GM20000 (cell line): ENCODE results near the gene BTBD9.

Source experiments
- DNase-seq: peaks from one replicate; pipeline ENCODE4 v3.0.0; 2012; ENCODE audit warnings: low spot score
- TF ChIP-seq, protein P1 (sequence below): IDR thresholded peaks from 2 replicates; pipeline ENCODE4 v1.5.1; 2012; ENCODE audit warnings: mild to moderate bottlenecking, control low read depth; ENCODE audit errors: extremely low read depth, missing control alignments

BTBD9 gene

DNA sequence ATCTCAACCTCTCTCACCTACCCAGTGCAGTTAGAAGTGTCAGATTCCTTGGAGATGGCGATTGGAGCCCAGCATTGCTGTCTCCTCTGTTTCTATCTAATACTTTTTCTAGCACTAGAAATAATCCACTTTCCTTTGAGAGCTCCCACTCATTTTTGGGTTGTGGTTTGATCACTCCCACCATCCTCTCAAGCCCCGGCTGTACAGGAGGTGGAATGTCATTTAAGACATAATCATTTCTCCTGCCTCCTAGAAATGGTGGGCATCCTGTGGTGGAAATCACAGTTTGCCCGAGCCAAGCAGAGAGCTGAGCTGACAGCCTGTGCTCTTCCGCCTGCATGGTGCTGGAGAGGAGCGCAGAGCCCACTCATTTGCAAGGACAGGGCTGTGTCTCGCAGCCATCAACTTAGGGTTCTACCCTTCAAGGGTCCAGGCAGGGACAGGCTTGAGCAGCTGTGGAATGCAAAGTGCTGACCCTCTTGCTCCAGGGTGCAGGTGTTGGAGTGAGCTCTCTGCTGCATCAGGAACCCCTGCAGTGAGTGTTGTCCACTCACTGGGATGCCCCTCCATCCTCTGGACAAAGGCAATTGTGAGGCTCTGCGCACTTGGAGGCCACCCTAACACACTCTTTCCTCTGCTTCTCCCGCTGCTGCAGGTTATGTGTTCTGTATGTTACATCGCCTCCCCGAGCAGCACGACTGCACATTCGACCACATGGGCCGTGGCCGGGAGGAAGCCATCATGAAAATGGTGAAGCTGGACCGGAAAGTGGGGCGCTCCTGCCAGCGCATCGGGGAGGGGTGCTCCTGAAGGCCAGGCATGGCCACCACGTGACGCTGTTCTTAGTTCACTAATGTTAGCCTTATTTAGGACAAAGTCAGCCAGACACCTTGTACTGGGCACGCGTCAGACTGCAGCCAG, 487.9 kb downstream of the BTBD9 start:
- TF ChIP-seq, protein P1, sequence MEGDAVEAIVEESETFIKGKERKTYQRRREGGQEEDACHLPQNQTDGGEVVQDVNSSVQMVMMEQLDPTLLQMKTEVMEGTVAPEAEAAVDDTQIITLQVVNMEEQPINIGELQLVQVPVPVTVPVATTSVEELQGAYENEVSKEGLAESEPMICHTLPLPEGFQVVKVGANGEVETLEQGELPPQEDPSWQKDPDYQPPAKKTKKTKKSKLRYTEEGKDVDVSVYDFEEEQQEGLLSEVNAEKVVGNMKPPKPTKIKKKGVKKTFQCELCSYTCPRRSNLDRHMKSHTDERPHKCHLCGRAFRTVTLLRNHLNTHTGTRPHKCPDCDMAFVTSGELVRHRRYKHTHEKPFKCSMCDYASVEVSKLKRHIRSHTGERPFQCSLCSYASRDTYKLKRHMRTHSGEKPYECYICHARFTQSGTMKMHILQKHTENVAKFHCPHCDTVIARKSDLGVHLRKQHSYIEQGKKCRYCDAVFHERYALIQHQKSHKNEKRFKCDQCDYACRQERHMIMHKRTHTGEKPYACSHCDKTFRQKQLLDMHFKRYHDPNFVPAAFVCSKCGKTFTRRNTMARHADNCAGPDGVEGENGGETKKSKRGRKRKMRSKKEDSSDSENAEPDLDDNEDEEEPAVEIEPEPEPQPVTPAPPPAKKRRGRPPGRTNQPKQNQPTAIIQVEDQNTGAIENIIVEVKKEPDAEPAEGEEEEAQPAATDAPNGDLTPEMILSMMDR, result no peak
- DNase-seq, result no peak

DNA sequence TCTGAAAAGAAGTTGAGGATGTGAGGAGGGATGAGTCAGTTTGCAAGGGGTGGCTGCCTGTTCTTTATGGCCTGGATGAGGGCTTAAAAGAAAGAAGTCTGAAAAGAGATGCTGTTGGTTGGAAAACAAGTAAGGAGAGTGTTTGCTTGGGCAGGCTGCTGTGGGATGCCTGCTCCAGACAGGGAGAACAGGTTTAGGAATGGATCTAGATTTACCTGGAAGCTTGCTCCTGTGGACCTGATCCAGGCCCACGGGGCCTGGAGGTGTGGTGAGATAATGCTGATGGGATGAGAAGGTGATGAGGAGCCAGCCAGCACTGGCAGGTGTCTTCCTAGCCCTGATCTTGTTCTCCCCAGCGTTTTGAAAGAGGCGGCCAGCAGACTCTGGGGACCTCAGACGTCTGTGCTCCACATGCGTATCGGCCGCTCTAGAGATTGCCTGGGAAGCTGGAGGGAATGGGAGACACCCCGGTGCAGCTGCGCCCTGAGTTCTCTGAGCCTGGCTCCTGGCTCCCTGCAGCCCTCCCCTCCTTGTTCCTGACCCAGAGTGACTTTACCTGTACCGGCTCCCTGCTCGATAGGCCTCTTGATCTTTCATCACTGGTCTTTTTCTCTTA, 488.9 kb downstream of the BTBD9 start:
- DNase-seq, result no peak
- TF ChIP-seq, protein P1, result no peak

- TF ChIP-seq, protein P1, result no peak
Observed at GRCh38 chr6:38150021-38150420, 489.7 kb downstream of the BTBD9 start.

GRCh38 chr6:38149531-38149930, 490.2 kb downstream of the BTBD9 start:
- DNase-seq, result no peak
- TF ChIP-seq, protein P1, result no peak

More at GRCh38 chr6:38150021-38150420, 489.7 kb downstream of the BTBD9 start:
- no peak for DNase-seq

GRCh38 chr6:38148606-38149005, 491.1 kb downstream of the BTBD9 start:
- TF ChIP-seq, protein P1, result no peak
- no peak for DNase-seq

DNA sequence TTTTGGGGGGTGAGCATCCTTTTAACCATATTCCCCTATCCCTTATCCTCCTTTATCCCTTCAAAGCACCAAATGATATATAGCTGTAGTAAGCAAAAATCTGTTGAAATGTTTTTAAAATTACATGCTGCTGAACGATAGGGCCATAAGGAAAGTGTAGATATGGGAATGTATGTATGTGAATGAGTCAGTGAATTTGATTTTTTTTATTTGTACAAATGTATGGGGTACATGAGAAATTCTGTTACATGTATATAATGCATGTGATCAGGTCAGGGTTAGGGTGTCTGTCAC, 493.0 kb downstream of the BTBD9 start:
- DNase-seq, result no peak
- TF ChIP-seq, protein P1, result no peak

- TF ChIP-seq, protein P1, result no peak
- DNase-seq, result no peak
Observed at GRCh38 chr6:38146021-38146733, 493.6 kb downstream of the BTBD9 start.
